ENCODE measurements around the gene COL8A2.

Gene COL8A2

DNA sequence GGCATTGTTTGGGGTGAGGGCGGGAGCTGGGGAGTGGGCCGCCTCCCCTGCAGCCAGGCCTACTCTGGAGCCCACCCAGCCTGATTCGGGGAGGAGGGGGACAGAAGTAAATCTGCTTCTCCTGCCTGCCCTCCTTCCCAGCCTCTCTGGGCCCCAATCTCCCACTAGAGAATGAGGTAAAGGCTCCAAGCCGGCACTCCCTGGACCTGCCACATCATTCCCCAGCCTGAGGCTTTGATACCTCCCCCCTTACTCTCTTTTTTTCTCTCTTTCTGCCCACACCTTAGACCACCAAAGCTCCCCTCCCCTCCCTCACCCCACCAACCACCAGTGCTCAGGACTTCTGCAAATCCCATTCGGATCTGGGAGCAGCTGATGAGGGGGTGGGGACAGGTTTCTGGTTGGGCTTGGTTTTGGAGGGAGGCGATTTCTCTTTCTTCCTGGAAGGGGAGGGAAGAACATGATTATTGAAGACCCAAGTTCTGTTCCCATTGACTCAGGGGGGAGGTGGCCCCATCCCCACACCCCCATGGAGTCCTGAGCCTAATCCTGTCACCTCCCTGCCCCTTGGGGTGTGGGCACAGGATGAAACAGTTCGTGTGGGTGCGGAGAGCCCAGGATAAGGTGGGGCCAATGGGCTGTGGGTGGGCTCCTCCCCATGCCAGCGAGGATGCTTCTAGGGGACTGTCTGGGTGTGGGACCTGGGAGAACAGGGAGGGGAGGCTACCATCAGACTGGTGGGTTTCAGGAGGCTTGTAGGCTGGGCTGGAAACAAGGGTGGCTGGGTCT, 32.3 kb upstream of the COL8A2 start:
- no peak for DNase-seq

DNA sequence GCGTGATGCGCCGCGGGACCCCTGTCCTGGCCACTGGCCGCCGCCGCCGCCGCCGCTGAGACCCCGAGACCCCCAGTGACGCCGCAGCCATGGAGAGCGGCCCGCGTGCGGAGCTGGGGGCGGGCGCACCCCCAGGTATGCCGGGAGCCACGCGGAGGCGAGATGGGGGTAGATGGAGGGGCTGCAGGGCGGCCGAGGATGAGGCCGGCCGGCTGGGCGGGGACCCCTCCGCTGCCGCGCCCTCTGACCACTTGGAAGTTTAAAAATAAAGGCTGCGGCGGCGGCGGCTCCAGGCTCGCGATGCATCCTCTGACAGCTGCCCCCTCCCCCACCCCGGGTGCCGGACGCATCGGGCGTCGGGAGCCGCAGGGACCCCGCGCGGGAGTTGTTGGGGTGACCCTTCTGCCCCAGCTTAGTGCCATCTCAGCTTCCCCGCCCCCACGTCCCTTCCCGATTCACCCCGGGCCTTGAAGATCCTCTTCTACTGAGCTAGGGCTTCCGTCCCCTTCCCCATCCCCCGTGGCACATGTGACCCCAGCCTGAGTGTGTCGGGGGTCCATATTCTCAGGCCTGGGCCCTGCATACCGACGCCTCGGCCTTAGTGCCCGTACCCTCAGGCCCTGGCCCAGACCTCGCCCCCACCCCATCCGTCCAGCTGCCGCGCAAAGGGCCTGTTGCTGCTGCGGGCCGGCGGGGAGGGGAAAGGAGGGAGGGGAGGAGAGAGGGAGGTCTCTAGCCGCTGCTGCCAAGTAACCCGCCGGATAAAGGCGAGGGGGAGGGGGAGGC, 31.5 kb upstream of the COL8A2 start:
- DNase-seq: no peak

GRCh38 chr1:36155408-36156328, 30.6 kb upstream of the COL8A2 start, which contains the start of gene MAP7D1:
MAP7D1 (plus strand) TSS chr1:36156160; CDS start chr1:36156418, 258 bp downstream.
- DNase-seq: peak in 1 of 2 experiments; percentile 23

GRCh38 chr1:36154765-36155407, 29.9 kb upstream of the COL8A2 start:
- no peak for DNase-seq

DNA sequence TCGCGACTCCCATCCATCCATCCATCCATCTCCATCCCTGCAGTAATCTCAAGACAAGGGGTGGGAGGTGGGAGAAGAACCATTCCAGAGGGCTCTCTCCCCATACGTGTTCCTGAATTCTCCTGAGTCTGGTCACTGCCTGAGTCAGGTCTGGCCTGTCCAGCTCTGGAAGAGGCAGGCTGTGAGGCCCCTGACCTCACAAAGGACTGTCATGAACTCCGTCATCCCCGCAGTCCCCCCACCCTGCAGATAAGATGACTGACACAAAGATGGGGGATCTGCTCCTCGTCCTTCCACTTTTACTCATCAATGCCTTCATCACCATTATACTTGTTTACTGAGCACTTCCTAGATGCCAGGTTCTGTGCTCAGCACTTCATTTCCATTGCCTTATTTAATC, 29.3 kb upstream of the COL8A2 start:
- no peak for DNase-seq

DNA sequence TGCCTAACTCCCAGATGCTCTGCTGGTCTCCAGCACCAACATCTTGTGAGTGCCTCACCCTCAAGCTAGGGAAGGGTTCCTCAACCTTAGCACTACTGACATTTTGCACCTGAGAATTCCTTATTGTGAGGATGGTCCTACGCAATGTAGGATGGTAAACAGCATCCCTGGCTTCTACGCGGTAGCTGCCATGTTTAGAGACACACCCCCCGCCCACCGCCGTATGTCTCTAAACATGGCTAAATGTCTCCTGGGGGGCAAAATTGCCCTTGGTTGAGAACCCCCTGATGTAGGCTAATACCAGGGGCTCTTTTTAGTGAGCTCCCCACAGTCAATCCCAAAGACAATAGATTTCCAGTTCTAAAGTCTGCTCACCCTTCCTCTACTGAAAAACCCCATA, 28.5 kb upstream of the COL8A2 start:
- no peak for DNase-seq

DNA sequence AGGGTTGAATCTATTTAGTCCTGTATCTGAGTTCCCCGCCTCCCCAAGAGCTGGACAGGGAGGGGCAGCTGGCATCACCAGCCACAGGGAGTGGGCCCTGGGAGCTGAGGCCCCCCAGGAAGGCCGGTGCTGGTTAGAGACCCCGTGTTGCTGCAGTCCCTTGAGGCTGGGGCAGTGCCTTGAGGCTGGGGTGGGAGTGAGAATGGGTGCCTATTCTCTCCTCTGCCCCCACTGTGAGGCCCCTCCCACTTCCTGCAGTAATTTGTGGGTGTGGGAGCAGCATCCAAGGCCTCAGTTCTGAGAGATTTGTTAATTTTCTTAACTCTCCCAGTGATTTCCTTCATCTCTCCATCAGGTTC, 26.8 kb upstream of the COL8A2 start:
- DNase-seq: no peak

DNA sequence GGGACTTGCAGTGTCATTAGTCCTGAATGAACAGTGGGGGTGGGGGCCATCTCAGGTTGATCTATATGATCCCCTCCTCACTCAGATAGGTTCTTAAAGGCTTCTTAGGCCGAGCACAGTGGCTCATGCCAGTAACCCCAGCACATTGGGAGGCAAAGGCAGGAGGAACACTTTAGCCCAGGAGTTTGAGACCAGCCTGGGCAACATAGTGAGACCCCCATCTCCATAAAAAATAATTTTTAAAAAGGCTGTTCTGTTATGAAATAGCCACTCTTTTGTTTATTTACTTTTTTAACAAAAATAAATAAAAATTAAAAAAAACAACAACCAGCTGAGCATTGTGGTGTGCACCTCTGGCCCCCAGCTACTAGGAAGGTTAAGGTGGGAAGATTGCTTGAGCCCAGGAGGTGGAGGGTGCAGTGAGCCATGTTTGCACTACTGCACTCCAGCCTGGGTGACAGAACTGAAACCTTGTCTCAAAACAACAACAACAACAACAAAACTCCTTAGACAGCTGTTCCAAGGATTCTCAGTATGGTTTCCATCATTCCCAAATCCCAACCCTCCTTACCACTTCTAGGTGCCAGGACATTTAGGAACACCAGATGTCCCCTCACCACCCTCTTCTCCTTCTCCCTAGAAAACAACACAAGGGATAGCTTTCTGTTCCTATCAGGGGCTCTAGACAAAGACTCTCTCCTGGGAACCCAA, 26.3 kb upstream of the COL8A2 start:
- DNase-seq: no peak

- peak; percentile 91 for DNase-seq
These were observed 25.5 kb upstream of the COL8A2 start for GRCh38 chr1:36150296-36151133.

GRCh38 chr1:36149973-36150295, 24.9 kb upstream of the COL8A2 start:
- DNase-seq: no peak

DNA sequence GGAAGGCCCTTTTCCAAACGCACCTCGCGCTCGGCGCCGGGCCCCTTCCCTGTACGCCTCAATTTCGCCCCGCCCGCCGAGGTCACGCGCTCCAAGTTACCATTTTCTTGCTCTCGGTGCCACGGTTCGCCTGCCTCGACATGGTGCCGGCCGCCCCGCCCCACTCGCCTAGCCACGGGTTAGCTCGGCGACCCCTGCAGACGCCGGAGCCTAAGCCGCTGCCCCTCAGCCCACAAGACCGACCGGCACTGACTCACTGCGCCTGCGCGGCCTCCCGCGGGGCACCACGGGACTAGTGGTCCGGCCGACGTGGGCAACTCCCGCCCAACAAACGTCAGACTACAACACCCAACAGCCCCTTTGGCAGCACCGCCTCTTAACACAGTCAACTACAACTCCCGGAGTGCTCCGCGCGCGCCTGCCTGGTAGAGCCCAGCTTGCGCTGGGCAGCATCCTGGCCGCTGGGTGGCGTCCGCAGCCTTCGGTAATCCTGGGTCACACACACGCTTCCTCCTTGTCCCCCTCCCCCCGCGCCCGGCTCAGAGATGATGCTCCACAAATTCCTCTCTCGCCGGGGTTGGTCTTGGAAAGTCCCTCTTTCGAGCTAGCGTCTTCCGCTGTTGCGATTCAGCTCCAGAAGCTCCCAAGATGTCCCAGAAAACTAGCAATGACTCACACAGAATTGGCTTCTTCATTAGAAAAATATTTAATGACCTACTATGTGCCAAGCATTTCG, 24.4 kb upstream of the COL8A2 start, which contains the start of gene TRAPPC3:
TRAPPC3 (minus strand) TSS at position 250 of the 736 bp plus-strand sequence; CDS start at position 142, 108 bp downstream.
- DNase-seq: peak; percentile 93 to 99

- no peak for DNase-seq
These were observed 23.8 kb upstream of the COL8A2 start for GRCh38 chr1:36148821-36149236.

DNA sequence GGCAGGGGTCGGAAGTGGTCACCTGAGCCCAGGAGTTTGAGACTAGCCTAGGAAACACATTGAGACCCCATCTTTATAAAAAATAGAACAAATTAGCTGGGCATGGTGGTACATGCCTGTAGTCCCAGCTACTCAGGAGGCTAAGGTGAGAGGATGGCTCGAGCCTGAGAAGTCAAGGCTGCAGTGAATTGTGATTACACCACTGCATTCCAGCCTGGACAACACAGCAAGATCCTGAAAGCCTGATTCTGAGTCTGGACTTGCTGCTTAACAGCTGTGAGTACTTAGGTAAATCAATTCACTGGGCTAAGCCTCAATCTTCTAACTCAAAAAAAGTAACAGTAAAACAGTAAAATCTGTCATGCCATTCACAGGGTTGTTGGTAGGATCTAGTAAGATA, 19.4 kb upstream of the COL8A2 start:
- DNase-seq: no peak

- no peak for DNase-seq
These were observed 18.4 kb upstream of the COL8A2 start for GRCh38 chr1:36143424-36143823.

DNA sequence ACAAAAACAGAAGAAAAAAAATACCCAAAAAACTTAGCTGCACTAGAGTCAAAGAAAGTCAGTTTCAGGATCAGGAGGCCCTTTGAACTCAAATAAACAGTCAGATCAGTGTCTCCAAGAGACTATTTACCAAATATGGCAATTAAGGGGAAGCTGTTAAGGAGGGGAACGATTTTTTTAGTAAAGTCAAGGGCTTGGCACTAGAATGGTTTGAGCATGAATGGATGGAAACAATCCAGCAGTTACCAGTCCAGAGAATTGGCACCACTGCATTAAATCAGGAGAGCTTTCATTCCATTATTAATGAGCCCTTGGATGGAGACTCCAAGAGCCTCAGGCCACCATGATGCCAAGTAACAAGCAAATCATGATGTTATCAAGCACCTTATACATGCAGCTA, 17.1 kb upstream of the COL8A2 start:
- DNase-seq: no peak

DNA sequence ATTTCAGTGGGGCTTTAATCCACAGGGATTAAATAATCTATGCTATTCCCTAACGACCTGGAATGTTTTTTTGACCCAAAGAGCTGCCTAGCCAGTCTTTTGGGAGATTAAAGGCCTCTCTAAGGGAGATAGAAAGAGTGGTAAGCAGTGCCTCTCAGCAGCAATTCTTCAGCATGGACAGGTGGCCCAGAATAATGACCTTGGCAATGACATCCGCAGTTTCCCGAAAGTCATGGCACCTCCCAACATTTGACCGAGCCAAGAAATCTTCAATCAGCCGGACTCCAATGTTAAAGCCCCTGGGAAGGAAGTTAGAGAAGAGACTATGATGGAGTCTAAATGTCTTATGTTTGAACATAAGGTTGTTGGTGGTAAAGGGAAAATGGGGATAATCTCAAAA, 14.5 kb upstream of the COL8A2 start:
- no peak for DNase-seq

- peak; percentile 34 to 41 for DNase-seq
These were observed 12.8 kb upstream of the COL8A2 start for GRCh38 chr1:36137776-36138175.

DNA sequence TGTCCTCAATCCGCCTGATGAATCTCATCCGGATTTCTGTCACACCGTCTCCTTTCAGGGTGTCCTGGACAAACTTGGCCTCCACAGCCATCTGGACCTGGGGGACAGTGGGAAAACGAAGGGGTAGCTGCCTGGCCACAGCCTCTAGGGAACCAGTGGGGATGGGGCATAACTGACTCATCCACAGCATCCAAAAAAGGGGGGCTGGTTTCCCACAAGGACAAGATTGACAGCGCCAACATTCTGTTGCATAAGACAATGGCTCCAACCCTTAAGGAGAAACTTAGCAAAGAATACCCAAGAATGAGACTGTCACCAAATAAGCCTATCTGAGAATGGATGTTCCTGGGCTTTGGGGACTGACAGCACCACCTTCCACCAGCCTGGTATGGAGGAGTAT, 12.2 kb upstream of the COL8A2 start:
- no peak for DNase-seq

DNA sequence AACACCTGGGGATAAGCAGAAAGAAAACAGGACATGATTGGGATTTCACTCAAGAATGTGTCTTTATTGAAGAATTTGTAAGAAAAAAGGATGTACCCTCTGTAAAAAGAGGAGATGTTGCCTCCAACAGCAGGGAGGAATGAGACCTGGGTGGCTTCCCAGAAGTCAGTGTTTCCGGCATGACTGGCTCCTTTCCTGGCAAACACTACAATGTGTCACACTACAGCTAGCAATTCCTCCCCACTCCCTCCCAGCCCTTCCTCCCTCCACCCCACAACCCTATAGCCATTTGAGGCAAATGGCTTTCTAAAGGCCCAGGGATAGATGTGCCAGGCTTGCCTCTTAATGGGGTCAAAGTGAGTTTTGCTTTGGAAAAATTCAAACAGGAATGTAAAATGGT, 11.5 kb upstream of the COL8A2 start:
- no peak for DNase-seq

DNA sequence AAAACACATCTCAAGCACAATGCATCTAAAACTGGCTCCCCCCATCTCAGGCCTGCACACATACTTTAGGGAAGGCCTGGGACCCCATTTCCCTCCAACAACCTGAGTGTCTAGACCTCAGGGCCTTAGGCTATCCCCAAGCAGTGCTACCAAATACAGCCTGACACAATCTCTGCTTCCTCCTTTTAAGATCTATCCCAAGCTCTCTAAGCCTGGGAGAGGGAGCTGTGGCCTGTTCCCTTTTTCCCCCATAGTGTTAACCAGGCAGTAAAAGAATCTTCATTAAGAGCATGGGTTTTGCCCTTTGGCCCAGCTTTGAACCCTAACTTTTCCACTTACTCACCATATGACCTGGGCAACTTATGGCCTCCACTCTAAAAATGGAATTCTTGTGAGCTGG, 10.8 kb upstream of the COL8A2 start:
- DNase-seq: no peak
